Measurements from ENCODE around the gene FOXP1.

GRCh38 chr3:71328926-71329325, 254.6 kb downstream of the FOXP1 start:
- TF ChIP-seq CTCF (IDR thresholded peaks at IDR 0.05) (no peak), POLR2AphosphoS5 (IDR thresholded peaks at IDR 0.05) (no peak), POLR2A (IDR thresholded peaks at IDR 0.05) (no peak), EP300 (IDR thresholded peaks at IDR 0.05) (no peak)
